GM18502 (cell line): ENCODE results near the gene PCDH19.

ENCODE experiments used
- ATAC-seq: cut with Tn5 transposase; IDR thresholded peaks from one replicate; pipeline ENCODE4 v1.9.1; 2021; ENCODE audit warnings: mild to moderate bottlenecking; ENCODE audit not compliant: unreplicated experiment, poor library complexity

The PCDH19 gene

DNA sequence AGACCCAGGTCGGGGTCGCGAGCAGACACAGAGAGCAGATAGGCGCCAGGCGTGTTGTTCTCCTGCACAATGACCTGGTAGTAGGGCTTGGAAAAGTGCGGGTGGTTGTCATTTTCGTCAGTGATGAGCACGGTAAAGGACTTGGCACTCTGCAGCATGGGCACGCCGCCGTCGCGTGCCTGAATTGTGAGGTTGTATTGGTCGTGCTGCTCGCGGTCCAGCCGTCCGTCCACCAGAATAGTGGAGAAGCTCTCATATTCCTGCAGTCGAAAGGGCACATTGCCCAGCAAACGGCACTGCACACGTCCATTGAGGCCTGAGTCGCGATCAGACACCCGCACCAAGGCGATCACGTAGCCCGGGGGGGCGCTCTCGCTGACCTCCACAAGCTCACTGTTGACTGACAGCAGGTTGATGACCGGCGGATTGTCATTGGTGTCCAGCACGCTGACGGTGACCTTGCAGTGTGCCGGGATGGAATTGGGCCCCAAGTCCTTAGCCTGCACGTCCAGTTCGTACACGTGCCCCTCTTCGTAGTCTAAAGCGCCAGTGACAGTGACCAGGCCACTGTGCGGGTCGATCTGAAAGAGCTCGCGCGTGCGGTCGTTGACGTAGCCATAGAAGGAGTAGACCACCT is 2.8 kb downstream of the PCDH19 start:
- no peak for ATAC-seq

GRCh38 chrX:100405424-100405823 is 4.6 kb downstream of the PCDH19 start:
- ATAC-seq, result no peak

GRCh38 chrX:100404851-100405250 is 5.2 kb downstream of the PCDH19 start:
- no peak for ATAC-seq

DNA sequence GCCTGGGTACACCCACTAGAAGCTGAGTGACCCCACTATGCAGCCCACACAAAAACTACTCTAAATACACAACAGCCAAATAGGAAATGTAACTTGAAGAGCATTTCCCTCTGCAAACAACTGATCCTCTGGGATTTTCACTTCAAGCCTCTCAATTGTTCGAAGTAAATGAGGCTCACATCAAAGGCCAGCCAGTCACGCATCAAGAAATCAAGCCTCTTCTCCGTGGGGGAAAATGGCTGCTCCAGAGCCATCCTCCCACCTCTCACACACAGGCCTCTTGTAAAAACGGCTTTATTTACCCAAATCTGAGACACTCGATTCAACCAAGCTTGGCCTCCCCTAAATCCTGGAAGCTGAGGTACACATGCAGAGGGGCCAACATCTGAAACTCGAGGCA is 14.3 kb downstream of the PCDH19 start:
- ATAC-seq, result no peak

GRCh38 chrX:100381619-100382018 is 28.5 kb downstream of the PCDH19 start:
- ATAC-seq, result no peak

DNA sequence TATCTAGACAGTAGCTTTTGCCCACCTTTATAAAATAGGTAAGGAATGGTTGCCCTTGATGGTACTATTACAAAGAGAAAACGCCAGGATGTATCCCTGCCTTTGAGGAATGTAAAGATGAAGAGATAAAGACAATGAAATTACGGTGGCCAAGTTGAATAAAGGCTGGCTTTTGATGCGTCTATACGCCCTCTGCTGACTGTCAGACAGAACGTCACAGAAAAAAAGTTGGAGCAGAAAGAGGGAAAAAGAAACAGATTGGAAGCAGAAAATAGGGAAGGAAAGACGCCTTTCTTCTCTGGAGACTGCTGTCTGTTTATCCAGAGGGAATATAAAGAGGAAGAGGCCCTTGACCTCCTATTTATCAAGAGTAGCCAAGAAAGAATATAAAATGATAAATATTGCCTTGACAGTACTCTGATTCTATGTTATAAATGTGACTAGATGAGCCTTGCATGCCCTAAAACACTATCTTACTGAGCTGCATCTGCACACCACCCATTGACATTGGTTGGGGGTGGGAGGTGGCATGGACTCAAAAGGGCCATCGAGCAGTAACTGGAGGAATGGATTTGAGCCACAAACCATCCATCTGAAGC is 30.6 kb downstream of the PCDH19 start:
- no peak for ATAC-seq

DNA sequence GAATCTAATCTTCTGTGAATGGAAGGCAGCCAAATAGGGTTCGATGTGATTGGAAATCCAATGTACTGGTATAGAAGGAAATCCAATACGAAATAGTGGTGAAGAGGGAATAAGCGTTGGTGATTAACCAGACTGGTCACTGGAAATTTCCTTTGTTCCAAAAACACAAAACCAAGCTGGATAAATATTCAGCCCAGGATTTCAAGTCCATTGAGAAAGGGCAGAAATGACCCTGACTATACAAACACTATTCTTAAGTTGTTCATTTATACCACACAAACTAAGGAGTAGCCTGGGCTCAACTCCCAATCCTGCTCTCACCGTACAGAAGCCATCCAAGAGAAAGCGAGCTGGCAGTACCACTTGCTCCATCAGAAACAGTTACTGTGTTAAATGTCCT is 32.2 kb downstream of the PCDH19 start:
- ATAC-seq, result no peak

DNA sequence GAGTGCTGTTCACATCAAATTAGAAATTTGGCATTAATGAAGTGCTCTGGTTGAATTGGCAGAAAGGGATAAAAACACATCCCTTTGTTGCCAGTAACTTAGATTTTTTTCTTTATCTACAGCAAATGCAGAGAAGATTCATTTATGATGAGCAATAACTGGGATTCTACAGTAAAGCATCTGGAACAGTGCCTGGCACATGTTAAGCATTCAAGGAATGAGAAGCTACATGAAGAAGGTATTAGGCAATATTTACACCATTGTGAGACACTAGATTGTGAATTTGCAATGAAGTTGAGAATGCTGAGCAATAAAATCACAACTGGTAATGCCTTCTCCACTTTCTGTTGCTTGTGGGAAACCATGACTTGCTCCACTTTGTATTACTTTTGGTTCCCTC is 33.5 kb downstream of the PCDH19 start:
- ATAC-seq, result no peak

DNA sequence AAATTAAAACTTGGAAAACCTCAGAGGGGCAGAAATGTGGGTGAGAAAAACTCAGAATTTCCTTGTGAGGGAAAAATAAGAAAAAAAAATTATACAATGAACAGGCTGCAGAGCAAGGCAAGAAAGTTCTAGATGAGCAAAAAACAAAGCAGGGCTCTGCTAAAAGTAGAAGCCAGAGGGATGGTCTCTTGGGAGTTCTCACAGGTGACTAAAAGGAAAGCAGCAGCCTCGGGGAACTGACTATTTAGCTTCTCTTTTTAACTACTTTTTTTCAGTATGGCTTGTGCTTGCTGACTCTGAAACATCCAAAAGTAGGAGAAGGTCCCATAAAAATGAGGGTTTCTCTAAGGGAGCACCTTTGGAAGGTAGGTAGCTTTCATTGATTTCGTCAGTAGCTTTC is 36.4 kb downstream of the PCDH19 start:
- no peak for ATAC-seq

GRCh38 chrX:100368167-100368566 is 41.9 kb downstream of the PCDH19 start:
- peak; percentile 73 for ATAC-seq

DNA sequence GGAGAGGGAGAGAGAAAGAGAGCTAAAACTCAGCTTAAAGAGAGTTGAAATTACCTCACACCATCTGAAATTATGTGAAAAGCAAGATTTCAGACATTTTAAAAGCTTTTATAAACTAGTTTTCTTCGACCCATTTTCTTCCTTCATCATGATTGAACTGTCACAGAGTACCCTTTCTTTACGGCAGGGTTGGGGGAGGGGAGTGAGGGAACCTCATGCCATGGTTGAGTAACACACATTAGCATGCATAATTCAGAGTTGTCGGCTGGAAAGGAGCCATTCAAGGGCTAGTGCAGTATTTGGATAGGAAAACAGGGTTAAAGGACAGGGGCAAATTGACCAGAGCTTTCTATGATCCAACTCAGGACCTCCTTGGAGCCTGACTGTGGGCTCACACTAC is 46.2 kb downstream of the PCDH19 start:
- no peak for ATAC-seq

DNA sequence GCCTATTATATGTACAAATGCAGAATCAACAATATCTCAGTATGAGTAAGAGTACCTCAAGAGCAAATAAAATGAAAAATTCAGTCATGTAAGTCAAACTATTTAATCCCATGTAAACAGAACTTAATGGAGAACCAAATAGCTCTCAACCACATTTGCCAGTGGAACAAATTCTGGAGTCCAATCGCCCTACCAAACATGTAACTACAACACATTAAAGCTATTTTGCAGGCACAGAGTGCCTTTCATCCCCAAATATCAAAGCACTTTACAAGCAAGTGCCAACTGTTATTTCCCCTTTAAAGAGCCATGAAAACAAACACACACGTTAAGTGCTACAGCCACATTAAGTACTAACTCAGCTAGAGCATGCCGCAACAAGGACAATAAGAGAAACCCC is 51.3 kb downstream of the PCDH19 start:
- no peak for ATAC-seq

DNA sequence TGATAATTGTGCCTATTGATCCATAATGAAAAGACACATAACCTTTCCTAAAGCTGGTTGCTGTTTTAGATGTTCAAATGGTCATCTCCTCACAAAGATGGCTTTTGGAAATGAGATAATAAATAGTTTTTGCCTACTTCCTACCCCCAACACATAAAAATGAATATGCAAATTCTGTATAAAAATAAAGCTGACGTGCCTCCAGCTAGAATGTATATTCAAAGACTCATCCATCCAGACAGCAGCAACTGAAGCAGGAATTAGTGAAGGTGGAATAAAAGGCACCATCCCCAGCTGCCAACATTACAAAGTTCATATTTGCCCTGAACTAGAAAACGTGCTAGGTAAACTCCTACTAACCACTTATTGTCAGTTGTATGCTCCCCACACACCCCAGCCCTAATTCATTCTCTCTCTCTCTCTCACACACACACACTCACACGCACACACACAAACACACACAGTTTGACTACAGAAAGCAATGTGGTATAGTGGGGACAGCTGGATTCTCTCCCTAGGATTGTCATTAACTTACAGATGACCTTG is 53.6 kb downstream of the PCDH19 start:
- ATAC-seq, result no peak

- no peak for ATAC-seq
Observed at GRCh38 chrX:100355680-100356079, 54.4 kb downstream of the PCDH19 start.

GRCh38 chrX:100353326-100353725 is 56.7 kb downstream of the PCDH19 start:
- no peak for ATAC-seq

GRCh38 chrX:100350704-100351489 is 59.2 kb downstream of the PCDH19 start:
- no peak for ATAC-seq

DNA sequence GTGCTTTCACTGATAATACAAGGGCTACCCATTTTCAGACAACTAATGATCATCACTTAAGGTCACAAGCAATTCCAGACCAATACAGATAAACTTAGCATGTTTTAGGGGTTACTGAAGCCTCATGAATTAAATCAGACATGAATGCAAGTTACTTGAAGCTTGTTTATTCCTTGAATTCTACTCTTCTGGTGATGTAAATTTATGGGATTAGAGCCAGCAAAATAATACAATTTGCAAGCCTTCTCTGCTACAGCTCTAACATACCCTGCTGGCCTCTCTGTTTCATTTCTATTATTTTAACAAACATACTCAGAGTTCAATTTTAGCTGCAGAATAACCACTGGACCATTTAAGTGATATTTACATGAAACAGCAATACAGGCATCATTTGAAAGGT is 60.7 kb downstream of the PCDH19 start:
- no peak for ATAC-seq

DNA sequence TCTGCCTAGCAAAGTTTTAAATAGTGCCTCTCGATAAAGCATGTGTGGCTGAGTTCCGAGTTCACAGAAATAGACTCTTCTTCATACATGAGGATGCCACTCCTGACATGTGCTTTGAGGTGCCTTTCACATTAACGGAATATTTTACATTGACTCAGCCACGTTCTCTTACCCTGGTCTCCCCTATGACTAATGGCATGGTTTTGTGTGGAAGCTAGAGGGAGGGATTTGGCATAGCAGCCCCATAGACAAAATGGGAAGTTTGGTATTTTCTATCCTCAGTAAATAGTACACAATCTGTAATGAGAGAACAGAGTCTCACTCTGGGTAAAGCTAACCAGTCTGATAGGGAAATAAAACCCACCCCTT is 68.9 kb downstream of the PCDH19 start:
- ATAC-seq, result no peak

DNA sequence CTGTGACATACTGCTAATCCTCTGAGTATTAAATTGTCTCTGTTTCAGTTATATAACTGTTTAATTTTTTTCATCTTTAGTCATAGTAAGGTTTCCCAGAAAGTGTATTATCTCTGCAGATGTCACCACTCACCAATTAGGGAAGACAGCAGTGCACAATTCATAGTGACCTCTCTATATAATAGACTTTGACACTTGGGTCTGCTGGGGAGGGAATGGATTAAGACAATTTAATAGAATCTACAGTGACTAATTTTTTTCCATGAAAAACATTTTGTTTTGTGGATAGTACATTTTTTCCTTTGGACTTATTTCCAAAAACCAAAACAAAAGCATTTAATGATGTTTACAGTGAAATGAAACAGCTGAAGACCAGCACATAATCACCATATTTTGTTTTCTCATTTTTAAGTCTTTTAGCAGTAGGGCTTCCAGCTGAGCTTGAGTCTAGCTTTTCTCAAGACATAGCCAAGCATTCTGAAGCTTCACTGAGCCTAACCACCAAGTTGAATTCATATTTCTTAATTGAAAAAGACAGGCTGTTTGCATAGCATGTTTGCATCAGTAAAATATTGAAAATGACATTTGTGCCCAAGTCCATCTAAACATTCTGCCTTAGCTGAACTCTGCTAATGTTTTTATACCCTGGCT is 69.5 kb downstream of the PCDH19 start:
- no peak for ATAC-seq

DNA sequence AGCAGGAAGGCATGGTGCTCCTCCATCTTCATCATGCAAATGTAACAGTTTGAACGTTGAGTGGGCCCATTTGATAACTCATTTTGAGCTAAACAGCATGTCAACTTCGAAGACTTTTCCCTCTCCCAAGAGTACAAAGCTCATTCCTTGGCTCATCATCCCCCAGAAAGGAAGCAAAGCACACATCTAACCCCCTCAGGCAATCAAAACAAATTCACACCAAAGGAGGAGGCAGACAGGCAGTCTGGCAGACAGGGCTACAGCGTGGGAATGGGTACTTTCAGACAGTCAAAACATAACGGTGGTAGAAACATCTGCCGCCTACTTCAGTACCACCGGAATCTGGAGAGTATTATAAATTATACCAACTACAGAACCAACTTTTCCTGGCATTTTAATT is 81.7 kb downstream of the PCDH19 start:
- ATAC-seq, result no peak

DNA sequence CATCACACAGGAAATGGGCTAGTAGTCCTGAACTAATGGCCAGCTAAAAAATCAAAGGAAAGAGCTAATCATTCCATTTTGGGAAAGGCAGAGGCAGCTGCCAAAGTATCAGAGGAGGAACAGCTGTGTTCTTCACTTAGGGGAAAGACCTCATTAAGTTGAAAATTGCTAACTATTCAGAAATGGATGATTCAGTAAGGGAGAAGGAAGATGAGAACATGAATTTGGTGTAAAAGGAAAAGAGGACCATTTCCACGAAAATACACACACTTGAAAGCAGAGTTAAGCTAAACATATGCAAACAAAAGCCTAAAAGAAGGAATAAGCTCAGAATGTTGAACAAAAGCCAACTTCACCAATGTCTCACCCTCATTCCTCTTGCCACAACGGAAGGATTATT is 90.4 kb downstream of the PCDH19 start:
- ATAC-seq, result no peak
